ENCODE data around the gene ZNF253.
"Not testable (repeated sequence)": the region's sequence is repeated elsewhere in the genome, so short reads cannot be mapped to it uniquely, and the experiment has no call there.

ZNF253 gene

DNA sequence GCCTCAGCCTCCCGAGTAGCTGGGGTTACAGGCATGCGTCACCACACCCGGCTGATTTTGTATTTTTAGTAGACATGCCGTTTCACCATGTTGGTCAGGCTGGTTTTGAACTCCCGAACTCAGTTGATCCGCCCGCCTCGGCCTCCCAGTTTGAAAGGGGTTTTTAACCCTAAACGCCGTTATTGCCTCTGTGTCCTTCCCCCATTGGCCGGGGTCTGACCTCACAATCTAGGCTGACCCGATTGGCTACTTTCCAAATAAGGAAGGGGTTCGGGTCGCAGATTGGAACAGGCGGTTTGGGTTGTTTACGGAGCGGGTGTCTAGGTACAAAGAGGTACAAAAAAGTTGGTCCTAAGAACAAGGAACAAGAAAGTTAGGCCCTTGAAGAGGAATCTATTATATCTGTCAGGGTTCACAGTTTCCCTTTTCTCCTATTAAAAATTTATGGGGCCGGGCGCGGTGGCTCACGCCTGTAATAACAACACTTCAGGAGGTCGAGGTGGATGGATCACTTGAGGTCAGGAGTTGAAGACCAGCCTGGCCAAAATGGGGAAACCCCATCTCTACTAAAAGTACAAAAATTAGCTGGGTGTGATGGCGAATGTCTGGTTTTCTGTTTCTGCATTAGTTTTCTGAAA, 1.0 kb downstream of the ZNF253 start:
- peak overlapping the region; percentile 100 for H3K4me3 Mint-ChIP-seq
- peaks cover 41% of the 10 kb centered on the region for H3K36me3 Mint-ChIP-seq (ENCODE audit: low read depth)
- peaks cover 34% of the 10 kb centered on the region for H3K4me1 Mint-ChIP-seq (ENCODE audit: low read depth)
- DNase-seq, result peak; percentile 64
- no peaks in the 10 kb centered on the region for H3K9me3 Mint-ChIP-seq
- no peaks in the 10 kb centered on the region for H3K27me3 Mint-ChIP-seq
- H3K27ac Mint-ChIP-seq, result peak overlapping the region; percentile 99

DNA sequence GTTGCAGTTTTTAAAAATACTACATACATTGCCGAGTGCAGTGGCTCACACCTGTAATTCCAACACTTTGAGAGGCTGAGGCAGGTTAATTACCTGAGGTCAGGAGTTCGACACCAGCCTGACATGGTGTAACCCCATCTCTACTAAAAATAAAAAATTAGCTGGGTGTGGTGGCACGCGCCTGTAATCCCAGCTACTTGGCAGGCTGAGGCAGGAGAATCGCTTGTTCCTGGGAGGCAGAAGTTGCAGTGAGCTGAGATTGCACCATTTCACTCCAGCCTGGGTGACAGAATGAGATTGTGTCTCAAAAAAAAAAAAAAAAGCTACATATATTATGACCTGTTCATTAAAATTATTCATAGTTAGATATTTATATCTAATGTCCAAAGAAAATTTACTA, 4.4 kb downstream of the ZNF253 start:
- not testable (repeated sequence) for H3K9me3 Mint-ChIP-seq, DNase-seq, H3K4me3 Mint-ChIP-seq, H3K27ac Mint-ChIP-seq, H3K27me3 Mint-ChIP-seq
- Mint-ChIP-seq H3K36me3 (ENCODE audit: low read depth) (peaks cover 69% of the 10 kb centered on the region), H3K4me1 (ENCODE audit: low read depth) (peaks cover 51% of the 10 kb centered on the region)

DNA sequence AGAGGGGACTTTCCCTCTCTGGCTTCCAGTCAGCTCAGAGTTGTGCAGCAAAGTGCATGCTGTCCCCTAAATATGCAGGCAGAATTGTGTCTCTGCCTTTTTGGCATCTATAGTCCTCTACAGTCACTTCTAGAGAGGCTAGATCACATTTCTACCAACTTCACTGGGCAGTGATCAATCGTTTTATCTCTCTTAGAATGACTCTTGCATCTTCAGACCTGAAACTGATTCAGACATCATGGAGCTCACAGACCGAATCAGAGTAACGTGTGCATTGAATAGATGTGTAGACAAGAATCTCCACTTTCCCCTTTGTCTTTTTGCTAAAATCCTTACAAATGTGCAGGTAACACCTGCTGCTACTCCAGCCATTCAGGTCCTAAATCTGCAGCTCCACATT, 6.2 kb downstream of the ZNF253 start:
- peak overlapping the region; percentile 39 for H3K4me3 Mint-ChIP-seq
- no peaks in the 10 kb centered on the region for H3K27me3 Mint-ChIP-seq
- peaks cover 57% of the 10 kb centered on the region for H3K4me1 Mint-ChIP-seq (ENCODE audit: low read depth)
- H3K9me3 Mint-ChIP-seq, result peaks cover 4% of the 10 kb centered on the region
- H3K27ac Mint-ChIP-seq, result peak overlapping the region; percentile 34
- peaks cover 74% of the 10 kb centered on the region for H3K36me3 Mint-ChIP-seq (ENCODE audit: low read depth)
- no peak for DNase-seq

DNA sequence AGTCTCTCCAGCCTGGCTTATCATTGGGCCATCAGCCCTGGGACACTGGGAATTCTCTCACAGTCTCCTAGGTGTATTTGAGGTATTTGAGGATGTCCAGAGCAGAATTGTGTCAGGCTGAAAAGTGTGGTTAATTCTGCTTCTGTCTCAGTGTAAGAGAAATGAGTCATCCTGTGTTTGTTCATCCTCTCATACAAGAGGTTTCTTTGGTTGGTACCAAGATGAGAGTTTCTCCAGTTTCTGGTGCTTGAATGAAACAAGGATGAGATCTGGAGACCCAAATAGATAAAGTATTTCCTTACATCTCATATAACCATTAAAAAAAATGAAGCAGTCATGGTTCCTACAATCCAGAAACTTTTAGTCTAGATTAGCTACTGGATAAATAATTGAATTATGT, 7.7 kb downstream of the ZNF253 start:
- Mint-ChIP-seq H3K9me3 (peaks cover 8% of the 10 kb centered on the region), H3K36me3 (ENCODE audit: low read depth) (peaks cover 77% of the 10 kb centered on the region), H3K4me1 (ENCODE audit: low read depth) (peaks cover 49% of the 10 kb centered on the region), H3K27ac (no peak overlapping the region), H3K27me3 (no peaks in the 10 kb centered on the region), H3K4me3 (no peak overlapping the region)
- DNase-seq, result no peak

DNA sequence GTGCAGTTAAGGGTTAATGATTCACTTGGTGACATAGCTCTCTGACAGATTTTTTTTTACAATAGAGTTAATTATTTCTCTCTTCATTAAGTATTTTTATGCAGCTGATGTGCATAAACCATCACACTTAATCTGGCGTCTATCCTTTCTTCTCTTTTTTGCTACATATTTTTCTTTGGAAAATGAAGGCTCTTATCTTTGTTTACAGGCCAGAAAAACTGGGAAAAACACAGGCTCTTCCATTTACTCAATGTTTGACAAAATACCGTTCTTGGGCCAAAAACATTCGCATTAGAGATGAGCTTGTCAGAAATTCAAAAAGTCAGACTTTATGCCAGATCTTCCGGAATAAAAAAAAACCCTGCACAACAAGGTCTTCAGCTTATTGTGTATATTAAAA, 12.0 kb downstream of the ZNF253 start:
- no peaks in the 10 kb centered on the region for H3K27me3 Mint-ChIP-seq
- no peak overlapping the region for H3K27ac Mint-ChIP-seq
- peaks cover 12% of the 10 kb centered on the region for H3K9me3 Mint-ChIP-seq
- no peak overlapping the region for H3K4me3 Mint-ChIP-seq
- peaks cover 24% of the 10 kb centered on the region for H3K4me1 Mint-ChIP-seq (ENCODE audit: low read depth)
- H3K36me3 Mint-ChIP-seq (ENCODE audit: low read depth), result peaks cover 90% of the 10 kb centered on the region
- no peak for DNase-seq

DNA sequence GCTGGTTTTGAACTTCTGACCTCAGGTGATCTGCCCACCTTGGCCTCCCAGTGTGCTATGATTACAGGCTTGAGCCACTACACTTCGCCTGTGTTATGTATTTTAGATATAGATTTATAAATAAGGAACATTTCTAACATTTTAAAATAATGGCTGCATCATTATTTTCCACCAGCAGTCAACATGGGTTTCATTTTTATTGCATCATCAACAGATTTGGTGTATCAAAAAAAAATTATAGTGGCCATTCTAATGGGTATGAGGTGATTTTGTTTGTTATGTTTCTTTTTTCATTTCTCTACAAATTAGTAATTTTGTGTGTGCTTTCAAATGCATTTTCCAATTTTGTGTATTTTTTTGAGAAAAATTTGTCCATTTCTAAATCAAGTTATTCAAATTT, 18.9 kb downstream of the ZNF253 start:
- Mint-ChIP-seq H3K27ac (no peak overlapping the region), H3K27me3 (no peaks in the 10 kb centered on the region), H3K9me3 (peaks cover 28% of the 10 kb centered on the region), H3K4me3 (no peak overlapping the region), H3K36me3 (ENCODE audit: low read depth) (peaks cover 86% of the 10 kb centered on the region), H3K4me1 (ENCODE audit: low read depth) (no peaks in the 10 kb centered on the region)
- no peak for DNase-seq

DNA sequence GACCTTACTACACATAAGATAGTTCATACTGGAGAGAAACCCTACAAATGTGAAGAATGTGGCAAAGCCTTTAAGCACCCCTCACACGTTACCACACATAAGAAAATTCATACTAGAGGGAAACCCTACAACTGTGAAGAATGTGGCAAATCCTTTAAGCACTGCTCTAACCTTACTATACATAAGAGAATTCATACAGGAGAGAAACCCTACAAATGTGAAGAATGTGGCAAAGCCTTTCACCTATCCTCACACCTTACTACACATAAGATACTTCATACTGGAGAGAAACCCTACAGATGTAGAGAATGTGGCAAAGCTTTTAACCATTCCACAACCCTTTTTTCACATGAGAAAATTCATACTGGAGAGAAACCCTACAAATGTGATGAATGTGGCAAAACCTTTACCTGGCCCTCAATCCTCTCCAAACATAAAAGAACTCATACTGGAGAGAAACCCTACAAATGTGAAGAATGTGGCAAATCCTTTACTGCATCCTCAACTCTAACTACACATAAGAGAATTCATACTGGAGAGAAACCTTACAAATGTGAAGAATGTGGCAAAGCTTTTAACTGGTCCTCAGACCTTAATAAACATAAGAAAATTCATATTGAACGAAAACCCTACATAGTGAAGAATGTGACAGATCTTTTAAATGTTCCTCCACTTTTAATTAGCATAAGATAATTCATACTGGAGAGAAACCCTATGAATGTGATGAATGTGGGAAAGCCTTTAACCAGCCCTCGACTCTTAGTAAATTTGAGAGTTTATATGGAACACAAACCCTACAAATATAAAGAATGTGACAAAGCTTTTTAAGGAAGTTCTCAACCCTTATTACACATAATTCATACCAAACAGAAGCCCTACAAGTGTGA, 26.6 kb downstream of the ZNF253 start:
- peaks cover 50% of the 10 kb centered on the region for H3K9me3 Mint-ChIP-seq
- not testable (repeated sequence) for H3K4me1 Mint-ChIP-seq (ENCODE audit: low read depth); H3K27ac Mint-ChIP-seq; H3K4me3 Mint-ChIP-seq; DNase-seq; H3K27me3 Mint-ChIP-seq
- peaks cover 77% of the 10 kb centered on the region for H3K36me3 Mint-ChIP-seq (ENCODE audit: low read depth)

DNA sequence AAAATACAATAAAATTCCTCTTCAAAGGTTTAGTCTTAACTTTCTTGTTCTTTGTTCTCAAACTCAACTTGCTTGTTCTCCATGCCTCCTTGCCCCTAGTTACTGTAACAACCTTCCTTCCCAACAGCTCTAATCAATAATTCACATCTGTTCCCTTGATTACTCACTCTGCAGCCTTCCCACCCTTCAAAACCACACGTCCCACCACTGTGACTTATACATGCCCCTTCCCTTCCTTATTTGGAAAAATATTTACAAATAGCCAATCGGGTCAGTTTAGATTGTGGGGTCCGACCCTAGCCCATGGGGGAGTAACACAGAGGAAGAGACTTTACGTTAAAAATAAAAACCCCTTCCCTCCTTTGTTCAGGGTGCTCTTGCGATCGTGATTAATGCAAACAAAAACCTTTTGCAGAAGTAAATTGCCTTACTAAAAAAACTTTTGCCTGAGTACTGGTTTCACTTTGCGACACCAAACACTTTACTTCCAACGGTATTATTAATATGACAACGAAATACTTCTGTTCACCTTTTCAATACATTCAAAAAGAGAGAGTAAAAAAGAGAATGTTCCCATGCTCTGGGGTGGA, 34.6 kb downstream of the ZNF253 start:
- H3K4me3 Mint-ChIP-seq, result peak overlapping the region; percentile 96
- peaks cover 44% of the 10 kb centered on the region for H3K9me3 Mint-ChIP-seq
- peaks cover 66% of the 10 kb centered on the region for H3K36me3 Mint-ChIP-seq (ENCODE audit: low read depth)
- peak overlapping the region; percentile 93 for H3K27ac Mint-ChIP-seq
- no peaks in the 10 kb centered on the region for H3K27me3 Mint-ChIP-seq
- DNase-seq, result no peak
- H3K4me1 Mint-ChIP-seq (ENCODE audit: low read depth), result peaks cover 38% of the 10 kb centered on the region

DNA sequence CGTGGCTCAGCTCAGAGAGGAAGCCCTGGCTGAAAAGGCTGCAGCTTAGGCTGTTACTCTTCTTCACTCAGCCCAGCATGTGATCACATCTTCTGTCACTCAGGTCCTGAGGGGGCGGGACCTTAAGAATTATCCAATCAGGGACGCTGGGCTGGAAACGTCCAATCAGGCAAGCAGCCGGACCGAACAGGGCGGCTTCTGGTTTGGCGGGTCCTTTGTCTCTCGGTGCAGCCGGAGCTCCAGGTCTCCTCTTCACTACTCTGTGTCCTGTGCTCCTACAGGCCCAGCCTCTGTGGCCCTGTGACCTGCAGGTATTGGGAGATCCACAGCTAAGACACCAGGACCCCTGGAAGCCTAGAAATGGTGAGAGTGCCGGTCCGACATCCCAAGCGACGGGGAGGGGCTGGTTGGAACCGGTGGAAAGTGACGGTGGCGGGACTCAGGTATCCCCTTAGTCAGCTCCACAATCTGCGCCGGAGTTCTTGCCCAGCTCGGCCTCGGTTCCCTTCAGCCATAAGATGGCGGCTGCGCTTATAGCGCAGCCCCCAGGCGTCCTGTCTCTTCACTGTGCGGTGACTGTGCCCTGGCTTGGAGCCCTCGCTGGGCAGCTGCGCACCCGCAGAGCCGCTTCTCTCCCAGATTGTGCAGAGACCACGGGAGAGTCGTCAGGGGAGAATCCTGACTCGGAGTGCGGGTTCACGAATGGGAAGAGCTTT, 35.2 kb downstream of the ZNF253 start, which contains the start of gene ZNF93:
Gene ZNF93, plus strand, starts transcription at position 218 of the 716 bp plus-strand sequence. Its CDS starts 143 bp downstream, at position 361.
- H3K9me3 Mint-ChIP-seq, result peaks cover 37% of the 10 kb centered on the region
- peaks cover 43% of the 10 kb centered on the region for H3K4me1 Mint-ChIP-seq (ENCODE audit: low read depth)
- H3K4me3 Mint-ChIP-seq, result peak within 1 kb of the TSS; percentile 96
- peak; percentile 88 for DNase-seq
- H3K27ac Mint-ChIP-seq, result peak within 1 kb of the TSS; percentile 93
- no peaks in the 10 kb centered on the region for H3K27me3 Mint-ChIP-seq
- H3K36me3 Mint-ChIP-seq (ENCODE audit: low read depth), result peaks cover 66% of the 10 kb centered on the region

DNA sequence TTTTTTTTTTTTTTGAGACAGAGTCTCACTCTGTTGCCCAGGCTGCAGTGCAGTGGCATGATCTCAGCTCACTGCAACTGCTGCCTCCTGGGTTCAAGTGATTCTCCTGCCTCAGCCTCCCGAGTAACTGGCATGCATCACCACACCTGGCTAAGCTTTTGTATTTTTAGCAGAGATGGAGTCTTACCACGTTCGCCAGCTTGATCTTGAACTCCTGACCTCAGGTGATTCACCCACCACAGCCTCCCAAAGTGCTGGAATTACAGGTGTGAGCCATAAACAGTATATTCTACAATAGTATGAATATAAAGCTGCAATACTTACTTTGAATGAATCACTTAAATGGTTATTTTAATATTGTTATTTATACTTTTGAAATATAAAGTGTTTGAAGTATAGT, 41.9 kb downstream of the ZNF253 start:
- not testable (repeated sequence) for H3K27me3 Mint-ChIP-seq, H3K4me3 Mint-ChIP-seq, H3K9me3 Mint-ChIP-seq, H3K27ac Mint-ChIP-seq, DNase-seq
- peaks cover 75% of the 10 kb centered on the region for H3K36me3 Mint-ChIP-seq (ENCODE audit: low read depth)
- H3K4me1 Mint-ChIP-seq (ENCODE audit: low read depth), result peaks cover 41% of the 10 kb centered on the region

DNA sequence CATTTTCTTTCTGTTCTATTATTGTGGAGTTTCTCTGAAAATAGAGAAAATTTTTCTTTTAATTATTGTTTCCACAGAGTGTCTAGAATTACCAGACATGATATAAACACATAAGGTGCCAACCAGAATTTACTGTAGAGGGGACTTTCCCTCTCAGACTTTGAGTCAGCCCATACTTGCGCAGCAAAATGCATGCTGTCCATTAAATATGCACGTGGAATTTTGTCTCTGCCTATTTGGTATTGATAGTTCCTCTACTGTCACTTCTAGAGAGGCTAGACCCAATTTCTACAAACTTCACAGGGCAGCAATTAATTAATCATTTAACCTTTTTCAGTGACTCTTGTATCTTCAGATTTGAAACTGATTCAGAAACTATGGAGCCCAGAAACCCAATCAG, 44.0 kb downstream of the ZNF253 start:
- peaks cover 30% of the 10 kb centered on the region for H3K4me1 Mint-ChIP-seq (ENCODE audit: low read depth)
- H3K4me3 Mint-ChIP-seq, result no peak overlapping the region
- H3K36me3 Mint-ChIP-seq (ENCODE audit: low read depth), result peaks cover 69% of the 10 kb centered on the region
- H3K27me3 Mint-ChIP-seq, result no peaks in the 10 kb centered on the region
- no peak for DNase-seq
- no peak overlapping the region for H3K27ac Mint-ChIP-seq
- peaks cover 4% of the 10 kb centered on the region for H3K9me3 Mint-ChIP-seq

DNA sequence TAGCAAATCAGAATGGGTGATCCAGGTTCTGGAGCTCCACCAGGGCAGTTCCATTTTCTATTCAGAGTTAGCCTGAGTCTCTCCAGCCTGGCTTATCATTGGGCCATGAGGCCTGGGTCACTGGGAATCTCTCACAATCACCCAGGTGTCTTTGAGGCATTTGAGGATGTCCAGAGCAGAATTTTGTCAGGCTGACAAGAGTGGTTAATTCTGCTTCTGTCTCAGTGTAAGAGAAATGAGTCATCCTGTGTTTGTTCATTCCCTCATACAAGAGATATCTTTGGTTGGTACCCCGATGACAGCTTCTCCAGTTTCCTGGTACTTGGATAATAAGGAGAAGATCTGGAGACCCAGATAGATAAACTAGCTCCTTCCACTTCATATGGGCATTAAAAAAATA, 45.5 kb downstream of the ZNF253 start:
- Mint-ChIP-seq H3K4me1 (ENCODE audit: low read depth) (peaks cover 17% of the 10 kb centered on the region), H3K36me3 (ENCODE audit: low read depth) (peaks cover 67% of the 10 kb centered on the region), H3K4me3 (no peak overlapping the region), H3K27me3 (no peaks in the 10 kb centered on the region), H3K9me3 (peaks cover 4% of the 10 kb centered on the region), H3K27ac (no peak overlapping the region)
- no peak for DNase-seq

DNA sequence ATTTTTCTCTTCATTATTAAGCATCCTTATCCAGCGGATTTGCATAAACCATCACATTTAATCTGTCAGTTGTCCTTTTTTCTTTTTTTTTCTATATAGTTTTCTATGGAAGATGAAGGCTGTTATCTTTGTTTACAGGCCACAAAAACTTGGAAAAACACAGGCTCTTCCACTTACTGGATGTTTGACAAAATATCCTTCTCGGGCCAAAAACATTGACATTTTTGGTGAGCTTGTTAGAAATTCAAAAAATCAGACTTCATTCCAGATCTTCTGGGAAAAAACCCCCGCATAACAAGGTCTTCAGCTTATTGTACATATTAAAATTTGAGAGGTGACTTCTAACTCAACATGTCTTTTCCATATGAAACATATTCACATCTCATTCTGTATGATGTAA, 48.9 kb downstream of the ZNF253 start:
- DNase-seq, result no peak
- peaks cover 9% of the 10 kb centered on the region for H3K4me1 Mint-ChIP-seq (ENCODE audit: low read depth)
- no peak overlapping the region for H3K27ac Mint-ChIP-seq
- H3K9me3 Mint-ChIP-seq, result peaks cover 2% of the 10 kb centered on the region
- no peak overlapping the region for H3K4me3 Mint-ChIP-seq
- peaks cover 71% of the 10 kb centered on the region for H3K36me3 Mint-ChIP-seq (ENCODE audit: low read depth)
- H3K27me3 Mint-ChIP-seq, result no peaks in the 10 kb centered on the region

DNA sequence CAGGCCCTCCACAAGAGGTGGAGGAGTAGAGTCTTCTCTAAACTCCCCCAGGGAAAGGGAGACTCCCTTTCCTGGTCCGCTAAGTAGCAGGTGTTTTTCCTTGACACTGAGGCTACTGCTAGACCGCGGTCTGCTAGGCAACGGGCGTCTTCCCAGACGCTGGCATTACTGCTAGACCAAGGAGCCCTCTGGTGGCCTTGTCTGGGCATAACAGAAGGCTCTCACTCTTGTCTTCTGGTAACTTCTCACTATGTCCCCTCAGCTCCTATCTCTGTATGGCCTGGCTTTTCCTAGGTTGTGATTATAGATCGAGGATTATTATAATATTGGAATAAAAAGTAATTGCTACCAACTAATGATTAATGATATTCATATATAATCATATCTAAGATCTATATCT, 64.7 kb downstream of the ZNF253 start:
- H3K27ac Mint-ChIP-seq; H3K27me3 Mint-ChIP-seq; H3K4me3 Mint-ChIP-seq; H3K4me1 Mint-ChIP-seq (ENCODE audit: low read depth): not testable (repeated sequence)
- DNase-seq, result peak; percentile 55
- peaks cover 36% of the 10 kb centered on the region for H3K9me3 Mint-ChIP-seq
- H3K36me3 Mint-ChIP-seq (ENCODE audit: low read depth), result peaks cover 86% of the 10 kb centered on the region
